ENCODE results near the gene KLHL30.
"Not testable (repeated sequence)": the region's sequence is repeated elsewhere in the genome, so short reads cannot be mapped to it uniquely, and the experiment has no call there.

The KLHL30 gene

DNA sequence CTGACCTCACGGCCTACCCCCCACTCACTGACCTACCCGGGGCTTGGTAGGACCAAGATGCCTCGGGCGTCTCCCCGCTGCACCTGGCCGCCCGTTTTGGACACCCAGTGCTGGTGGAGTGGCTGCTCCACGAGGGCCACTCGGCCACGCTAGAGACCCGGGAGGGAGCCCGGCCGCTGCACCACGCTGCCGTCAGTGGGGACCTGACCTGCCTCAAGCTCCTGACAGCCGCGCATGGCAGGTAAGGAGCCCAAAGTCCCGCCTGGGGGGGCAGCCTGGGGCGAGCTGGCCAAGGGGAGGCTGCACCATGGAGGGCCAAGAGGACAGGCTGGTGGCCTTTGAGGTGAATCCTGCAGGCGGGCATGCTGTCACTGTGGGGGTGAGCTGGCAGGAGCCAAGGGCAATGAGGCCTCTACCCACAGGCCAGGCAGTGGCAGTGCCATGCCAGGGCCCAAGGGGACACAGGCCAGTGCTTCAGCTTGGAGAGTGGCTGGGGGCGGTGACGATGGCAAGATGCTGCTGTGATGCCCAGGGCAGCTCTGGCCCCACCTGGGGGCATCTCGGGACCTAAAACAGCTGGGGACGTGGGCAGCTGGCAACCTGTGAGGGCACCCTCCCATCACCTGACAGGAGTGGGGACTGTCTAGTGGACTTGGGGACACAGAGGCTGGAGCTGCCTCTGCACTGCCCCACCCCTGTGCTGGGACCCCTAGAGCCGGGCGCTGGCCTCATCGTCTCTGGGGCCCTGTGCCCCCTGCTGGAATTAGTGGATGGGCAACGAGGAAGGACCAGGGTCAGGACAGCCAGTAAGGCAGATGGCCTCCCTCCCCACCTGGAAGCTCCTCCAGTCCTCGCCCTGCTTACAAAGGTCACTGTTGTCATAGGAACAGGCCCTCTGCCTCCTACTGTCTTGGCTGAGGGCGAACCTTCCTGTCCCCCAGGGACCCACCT is 36.3 kb upstream of the KLHL30 start:
- DNase-seq, result no peak

DNA sequence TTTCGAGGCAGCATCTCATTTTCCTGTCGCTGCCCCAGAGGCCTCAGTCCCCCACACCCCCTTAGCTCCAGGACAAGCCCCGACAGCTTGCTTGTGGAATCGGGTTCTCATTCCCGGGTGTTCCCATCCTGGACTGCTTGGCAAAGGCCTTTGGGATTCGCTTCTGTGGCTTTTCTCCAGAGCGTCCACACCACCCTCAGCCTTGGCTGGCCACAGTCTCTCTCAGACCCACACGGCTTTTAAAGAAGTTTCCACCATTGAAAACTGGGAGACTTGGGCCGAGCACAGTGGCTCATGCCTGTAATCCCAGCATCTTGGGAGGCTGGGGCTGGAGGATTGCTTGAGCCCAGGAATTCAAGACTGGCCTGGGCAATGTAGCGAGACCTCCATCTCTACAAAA is 35.6 kb upstream of the KLHL30 start:
- no peak for DNase-seq

DNA sequence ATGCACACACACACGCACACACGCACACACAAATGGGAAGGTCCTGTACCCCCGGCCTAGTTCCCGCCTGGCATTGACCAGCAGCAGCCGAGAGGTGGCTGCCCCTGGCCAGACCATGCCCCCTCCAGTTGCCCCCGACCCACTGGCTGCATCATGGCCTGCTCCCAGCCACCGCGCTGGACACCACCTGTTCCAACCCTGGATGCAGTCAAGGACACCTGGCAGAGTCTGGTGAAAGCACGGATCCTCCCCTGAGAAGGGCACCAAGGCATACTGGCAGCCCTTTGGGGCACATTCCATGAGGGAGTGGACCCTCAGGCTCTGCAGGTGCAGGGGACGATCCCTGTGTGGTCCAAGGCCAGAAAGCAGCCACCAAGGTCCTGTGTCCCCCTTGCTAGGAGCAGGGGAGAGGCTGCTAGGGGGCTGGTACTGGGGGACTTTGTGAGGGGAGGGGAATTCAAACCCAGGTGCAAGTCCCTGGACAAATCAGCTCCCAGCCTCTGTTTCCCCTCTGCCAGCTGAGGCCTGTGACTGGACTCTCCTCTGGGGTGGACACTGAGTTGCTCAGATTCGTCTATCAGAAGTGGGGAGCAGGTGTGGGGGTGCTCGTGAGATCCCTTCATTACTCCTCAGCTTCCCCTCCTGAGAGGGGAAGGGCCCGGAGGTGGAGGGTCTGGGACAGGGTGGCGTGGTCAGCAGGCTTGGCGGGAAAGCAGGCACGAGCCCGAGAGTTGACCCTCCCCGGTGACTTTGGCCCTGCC is 34.8 kb upstream of the KLHL30 start:
- no peak for DNase-seq

DNA sequence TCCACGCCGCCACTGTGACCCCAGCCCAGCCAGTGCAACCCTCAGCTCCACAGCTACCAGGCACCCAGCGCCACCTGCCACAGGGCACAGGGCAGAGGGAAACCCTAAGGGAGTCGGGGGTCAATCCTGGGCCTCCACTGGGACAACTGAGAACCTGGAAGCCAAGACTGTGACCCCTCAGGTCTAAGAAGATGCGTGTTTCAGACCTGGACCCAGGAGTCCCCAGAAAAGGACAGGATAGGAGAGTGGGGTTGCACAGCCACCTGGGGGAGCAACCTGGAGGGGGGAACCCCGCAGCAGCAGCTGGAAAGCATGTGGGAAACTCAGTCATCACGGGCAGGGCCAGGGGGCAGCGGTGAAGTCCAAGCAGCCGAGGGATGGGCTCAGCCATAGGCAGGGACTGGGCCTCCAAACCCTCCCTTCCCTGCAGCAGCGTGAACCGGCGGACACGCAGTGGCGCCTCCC is 34.2 kb upstream of the KLHL30 start:
- DNase-seq, result no peak

DNA sequence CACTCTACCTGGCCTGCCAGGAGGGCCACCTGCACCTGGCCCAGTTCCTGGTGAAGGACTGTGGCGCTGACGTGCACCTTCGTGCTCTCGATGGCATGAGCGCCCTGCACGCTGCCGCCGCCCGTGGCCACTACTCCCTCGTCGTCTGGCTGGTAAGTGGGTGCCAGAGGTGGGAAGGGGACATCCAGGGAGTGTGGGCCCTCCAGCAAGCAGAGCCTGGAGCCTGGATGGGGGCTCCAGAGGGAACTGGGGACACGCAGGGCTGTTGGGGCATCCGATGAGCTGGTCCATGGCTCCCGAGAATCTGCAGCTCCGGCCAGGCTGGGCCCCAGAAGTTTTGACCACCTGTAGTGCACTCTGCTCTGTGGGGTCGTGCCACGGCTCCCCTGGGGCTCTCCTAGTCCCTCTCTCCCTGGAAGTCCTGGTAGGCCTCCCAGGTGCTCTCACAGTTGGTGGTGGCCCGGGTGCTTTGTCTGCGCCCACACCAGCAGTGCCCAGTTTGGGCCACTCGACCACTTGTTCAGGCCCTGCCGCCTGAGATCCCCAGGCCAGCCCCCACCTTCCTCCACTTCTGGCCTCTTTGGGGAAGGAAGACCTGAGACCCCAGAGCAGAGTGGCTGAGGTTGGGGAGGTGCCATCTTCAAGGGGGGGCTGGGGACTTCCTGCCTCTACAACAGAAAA is 33.6 kb upstream of the KLHL30 start:
- no peak for DNase-seq

DNA sequence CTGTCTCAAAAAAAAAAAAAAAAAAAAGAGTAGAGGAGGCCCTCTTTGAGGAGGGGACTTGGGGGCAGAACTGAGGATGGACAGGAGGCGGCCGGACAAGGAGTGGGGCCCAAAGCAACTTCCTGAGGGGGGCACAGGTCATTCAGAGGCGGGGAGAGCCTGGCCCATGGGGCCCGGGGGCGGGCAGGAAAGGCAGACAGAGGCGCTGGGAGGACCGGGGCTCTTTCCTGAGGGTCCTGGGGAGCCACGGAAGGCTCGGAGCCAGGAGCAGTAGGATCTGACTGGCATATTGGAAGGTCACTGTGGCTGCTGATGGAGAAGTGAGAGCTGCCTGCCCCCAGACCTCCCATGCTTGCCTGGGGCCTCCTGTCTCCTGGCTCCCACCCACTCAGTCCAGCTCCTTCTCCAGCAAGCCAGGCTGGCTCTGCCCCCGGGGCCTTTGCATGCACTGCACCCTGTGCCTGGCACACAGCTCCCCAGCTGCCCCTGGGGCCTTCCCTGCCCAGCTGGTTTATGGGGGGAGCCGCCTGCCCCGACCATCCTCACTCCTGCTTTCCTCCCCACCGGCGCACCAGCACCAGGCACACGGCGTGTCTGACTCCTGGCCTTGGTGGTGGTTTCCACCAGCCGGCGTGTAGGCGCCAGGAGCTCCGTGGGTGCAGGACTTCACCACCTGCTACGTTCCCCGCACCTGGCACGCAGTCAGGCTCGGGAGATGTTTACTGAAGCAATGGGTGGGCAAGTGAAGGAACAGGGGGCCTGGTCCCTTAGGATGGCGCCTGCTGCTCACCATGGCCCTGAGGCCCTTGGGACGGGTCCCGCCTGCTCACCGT is 32.7 kb upstream of the KLHL30 start:
- peak; percentile 33 for DNase-seq

DNA sequence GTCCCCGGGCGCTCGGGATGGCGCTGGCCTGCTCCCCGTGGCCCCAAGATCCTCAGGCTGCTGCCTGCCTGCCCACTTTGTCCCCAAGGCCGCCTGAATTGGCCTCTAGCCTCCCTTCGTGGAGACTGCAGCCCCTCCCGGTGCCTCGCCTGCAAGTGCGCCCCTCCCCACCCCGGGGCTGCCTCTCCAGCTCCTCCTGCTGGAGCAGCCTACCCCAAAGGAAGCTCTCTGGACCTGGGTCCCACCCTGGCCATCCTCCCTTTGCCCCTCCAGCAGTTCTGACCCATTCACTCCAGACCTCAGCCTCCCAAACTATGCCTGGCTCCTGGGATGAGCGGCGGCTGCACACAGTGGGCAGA is 32.1 kb upstream of the KLHL30 start:
- no peak for DNase-seq

DNA sequence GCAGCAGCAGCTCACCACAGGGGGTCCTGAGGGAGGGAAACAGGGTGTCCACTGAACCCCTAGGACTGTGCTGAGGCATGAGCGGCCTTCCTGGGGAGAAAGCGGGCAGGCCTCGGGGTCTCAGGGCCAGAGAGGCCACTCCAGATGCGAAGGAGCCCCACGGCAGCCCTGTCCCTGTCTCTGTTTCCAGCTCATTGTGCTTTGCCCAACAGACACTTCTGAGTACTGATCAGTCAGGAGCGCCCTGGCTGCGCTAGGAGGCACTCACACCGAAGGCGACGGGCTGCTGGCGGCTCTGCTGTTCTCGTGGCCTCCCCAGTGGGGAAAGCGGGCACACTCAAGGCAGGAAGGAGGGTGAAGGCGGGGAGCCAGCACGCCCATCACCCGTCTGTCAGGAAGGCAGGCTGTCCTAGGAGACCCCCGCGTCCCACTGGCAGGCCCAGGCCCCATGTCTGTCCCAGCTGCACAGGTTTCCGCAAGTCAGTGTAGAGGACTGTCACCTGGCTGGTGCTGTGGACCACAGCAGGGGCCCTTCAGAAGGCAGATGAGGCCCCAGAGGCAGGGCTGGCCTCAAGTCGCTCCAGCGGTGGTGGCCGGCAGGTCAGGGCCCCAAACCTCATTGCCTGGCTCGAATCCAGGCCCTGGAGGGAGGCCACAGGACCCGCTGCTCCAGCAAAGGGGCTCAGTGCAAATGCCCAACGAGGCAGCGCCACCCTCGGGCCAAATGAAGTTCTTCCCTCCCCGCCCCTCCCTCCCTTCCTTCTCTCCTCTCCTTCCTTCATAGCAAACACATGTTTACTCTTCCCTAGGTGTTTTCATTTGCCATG is 31.6 kb upstream of the KLHL30 start:
- DNase-seq, result no peak

DNA sequence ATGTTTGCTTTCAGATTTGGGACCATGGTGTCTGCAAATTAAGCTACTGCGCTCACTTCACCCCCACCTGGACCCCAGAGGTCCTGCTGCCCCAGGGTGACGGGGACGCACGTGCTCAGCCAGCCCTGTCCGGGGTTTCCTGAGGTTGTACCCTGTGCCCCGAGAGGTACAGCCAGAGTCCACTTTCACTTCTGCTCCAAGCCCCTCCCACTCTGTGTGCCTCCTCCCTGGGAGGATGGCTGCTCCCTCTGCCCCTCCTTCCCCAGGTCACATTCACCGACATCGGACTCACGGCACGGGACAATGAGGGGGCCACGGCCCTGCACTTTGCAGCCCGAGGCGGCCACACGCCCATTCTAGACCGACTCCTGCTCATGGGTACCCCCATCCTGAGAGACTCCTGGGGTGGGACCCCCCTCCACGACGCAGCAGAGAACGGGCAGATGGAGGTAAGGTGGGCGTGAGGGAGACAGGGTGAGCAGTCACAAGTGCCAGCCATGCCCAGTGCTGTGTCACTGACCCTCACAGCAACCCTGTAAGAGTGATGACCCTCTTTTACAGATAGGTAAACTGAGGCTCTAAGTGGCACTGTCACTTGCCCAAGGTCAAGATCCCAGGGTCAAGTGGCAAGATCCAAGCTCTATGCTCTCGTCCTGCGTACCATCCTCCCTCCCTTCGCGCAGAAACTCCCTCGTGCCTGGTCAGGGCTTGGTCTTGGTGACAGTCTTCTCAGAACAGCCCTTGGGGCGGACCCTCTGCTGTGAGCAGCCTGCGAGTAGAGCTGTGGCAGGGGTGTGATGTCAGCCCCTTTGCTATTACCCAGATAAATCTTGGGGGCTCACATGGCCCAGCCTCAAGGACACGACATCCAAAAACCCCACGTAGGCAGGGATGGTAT is 30.7 kb upstream of the KLHL30 start:
- peak; percentile 49 for DNase-seq

DNA sequence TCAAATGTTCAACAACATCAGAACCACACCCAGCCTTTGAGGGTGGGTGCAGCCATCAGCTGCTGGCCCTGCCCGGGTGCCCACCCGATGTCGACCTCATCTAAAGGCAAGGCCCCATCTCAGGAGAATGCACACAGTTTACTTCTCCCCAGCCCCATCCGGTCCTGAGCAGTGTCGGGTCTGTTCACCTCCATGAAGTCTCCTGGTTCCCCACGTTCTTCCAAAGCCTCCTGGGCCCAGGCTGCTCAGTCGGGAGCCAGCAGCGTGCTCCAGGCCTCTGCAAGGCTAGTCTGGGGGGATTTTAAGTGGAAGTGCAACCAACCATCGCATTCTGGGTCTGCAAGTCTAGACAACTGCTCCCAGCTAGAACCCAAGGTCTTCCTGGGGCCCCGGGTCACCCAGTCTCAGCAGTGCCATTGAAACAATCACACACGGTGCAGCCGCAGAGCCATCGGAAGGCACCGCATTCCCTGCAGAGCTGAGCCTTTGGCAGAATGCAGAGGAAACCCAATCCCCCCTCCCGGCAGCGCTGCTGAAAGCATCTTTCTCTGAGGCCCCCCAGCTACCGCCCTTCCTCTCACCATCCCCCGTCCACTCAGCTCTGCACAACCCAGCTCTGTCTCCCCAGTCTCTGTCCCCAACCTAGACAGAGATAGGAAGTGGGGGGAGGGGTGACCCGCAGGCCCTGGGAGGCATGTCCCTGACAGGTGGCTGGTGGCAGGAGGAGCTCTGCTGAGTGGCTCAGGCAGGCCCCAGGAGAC is 29.9 kb upstream of the KLHL30 start:
- DNase-seq, result peak; percentile 5

DNA sequence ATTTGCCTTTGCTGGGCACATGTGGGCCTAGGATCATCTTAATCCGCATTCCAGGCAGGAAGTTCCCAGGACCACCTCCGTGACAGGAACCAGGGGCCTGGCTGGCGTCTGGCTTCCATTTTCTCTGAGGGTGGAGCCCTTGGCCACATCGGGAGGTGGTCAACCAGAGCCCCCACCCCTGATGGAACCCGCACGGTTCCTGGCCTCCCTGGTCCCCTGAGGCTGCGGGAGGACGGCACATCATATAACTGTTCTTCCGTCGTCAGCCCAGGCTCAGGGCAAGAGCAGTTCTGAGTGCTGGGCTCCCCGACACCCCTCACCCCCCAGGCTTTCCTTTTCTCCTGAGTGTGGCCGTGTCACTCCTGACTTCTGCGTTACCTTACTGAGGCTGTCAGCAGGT is 24.9 kb upstream of the KLHL30 start:
- DNase-seq, result no peak

DNA sequence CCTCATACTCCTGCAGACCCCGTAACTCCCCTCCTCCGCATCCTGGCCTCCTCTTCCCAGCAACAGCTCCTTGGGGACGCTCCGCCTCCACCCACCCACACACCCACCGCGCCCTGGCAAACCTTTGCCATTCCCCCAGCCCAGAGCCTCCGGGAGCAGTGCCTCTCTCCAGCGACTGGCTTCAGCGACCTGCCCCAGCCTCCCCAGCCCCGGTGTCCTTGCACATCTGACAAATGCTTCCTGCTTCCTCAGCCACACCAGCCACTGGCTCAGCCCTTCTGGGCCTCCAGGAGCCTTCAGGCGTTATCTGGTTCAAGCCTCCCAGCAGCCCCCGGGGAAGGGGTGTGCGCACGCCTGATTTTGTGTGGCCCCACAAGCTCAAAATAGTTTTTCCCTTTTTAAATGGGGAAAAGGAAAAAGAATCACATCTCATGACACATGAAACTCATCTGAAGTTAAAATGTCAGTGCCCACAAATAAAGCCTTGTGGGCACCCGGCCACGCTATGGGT is 24.1 kb upstream of the KLHL30 start:
- no peak for DNase-seq

DNA sequence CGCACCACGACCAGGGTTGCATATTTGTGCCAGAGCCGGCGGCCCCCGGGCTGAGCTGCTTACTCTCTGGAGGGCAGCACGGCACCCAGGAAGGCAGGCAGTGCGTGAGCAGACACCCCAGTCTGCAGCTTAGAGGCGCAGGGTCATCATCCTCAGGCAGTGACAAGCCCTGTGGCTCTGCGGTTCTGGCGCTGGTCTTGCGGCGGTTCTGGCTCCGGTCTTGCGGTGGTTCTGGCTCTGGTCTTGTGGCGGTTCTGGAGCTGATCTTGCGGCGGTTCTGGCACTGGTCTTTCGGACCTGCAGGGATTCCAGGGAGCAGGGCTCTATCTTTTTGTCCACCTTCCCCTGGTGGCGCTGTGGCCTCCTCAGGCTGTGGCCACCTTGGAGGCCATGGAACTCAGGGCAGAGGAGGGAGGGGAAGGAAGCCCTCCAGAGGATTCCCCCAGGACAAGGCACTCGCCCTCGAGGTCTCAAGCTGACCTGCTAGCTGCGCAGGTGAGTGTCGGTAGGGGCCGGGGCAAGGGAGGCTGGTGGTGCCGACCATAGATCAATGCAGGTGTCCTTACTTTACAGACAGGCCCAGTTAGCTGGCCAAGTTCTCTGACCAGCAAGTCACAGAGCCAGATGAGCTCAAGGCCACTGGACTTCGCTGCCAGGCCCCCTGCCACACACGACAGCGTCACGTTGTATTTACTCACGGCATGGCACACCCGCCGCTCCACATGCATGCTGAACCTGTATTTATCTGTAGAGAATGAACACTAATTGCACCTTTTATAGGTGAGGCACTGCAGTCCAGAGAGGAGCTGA is 23.4 kb upstream of the KLHL30 start:
- DNase-seq, result no peak

DNA sequence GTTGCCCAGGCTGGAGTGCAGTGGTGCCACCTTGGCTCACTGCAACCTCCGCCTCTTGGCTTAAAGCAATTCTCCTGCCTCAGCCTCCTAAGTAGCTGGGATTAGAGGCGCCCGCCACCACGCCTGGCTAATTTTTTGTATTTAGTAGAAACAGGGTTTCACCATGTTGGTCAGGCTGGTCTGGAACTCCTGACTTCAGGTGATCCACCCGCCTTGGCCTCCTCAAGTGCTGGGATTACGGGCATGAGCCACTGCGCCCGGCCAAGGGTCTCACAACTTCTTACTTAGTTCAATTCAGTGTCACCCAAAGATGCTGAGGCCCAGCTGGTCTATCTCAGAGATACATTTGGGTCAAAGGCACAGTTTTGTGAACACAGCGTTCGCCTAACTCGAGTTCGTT is 22.8 kb upstream of the KLHL30 start:
- DNase-seq, result not testable (repeated sequence)

DNA sequence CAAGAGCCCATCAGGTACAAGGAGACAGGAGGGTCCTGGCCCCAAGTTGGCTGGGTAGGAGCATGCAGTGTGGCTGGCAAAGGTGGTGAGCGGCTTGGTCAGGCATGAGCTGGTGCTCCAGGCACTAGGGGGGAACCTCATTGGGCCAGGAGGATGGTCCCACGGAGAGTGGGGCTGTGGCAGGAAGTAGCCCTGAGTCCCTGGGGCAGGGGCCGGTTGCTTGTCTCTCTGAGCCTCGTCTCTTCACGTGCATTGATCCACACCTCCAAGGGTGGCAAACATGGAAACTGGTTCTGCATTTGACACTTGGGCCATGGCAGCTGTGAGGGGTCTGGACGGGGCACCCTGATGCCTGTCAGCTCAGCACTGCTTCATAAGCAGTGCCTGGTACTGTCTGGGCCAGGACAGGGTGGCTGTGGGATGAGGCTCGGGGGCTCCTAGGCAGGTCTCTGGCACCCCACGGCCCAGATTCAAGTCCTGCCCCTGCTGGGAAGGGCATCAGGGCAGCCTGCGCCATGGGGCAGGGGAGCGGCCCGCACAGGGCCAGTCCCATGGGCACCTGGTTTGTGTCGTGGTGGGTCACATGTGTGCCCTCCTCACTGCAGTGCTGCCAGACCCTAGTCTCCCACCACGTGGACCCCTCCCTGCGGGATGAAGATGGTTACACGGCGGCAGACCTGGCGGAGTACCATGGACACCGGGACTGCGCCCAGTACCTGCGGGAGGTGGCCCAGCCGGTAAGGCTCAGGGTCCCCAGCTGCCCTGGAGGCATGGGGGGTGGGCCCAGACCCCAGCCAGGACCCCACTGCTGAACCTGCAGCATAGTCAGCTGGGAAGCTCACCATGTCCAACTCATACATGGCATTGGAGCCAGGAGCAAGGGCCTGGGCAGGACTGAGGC is 21.9 kb upstream of the KLHL30 start:
- no peak for DNase-seq

DNA sequence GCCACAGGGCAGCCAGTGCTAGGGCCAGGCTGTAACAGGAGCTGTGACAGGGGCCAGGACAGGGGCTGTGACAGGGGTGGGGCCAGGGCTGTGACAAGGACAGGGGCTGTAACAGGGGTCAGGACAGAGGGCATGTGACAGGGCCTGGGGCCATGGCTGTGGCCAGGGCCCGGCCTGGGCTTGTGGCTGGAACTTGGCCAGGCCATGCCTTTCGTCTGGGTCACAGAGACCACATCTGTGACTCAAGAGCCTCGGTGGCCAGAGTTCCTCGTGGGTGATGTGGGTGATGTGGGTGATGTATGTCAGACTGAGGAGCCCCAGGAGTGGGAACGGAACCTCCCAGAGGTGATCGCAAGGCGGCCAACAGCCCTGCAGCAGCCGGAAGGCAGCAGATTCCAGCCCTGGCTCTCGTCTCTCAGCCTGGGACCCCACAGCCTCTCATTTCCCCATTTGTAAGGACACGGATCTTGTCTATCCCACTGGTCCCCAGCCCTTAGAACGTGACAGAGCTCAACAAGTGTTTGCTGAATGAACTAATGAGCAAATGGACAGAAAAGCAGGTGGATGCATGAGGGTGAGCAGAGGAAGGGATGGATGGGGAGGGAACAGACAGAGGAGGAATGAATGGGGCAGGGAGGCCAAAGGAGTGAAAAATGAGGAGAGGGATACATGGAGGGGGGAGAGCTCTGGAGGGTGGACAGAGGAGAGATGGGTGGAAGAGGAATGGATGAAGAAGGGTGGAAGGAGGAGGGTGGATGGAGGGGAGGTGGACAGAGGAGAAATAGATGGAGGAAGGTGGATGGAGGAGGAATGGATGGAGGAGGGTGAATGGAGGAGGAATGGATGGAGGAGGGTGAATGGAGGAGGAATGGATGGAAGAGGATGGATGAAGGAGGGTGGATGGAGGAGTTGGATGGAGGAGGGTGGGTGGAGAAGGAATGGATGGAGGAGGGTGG is 21.0 kb upstream of the KLHL30 start:
- DNase-seq, result no peak

Data from inflammatory macrophage treated with lipopolysaccharide for 4 hours (primary cell).